ENCODE results near the gene KLHDC1.
"Not testable (repeated sequence)": the region's sequence is repeated elsewhere in the genome, so short reads cannot be mapped to it uniquely, and the experiment has no call there.

GRCh38 chr14:49710993-49711392 lies 18.1 kb downstream of the KLHDC1 start:
- TF ChIP-seq CTCF, POLR2A (IDR thresholded peaks at IDR 0.05): not testable (repeated sequence)
